Mesendoderm (in vitro differentiated cells): ENCODE results near the gene KCNN3.

Experiments
- DNase-seq: peaks from one replicate; pipeline ENCODE4 v3.0.0; 2013
- H2AK5ac ChIP-seq: 2 replicates; pipeline ENCODE4 v1.6.1; 2013; ENCODE audit warnings: low read length, inconsistent platforms
- H2BK120ac ChIP-seq: 2 replicates; pipeline ENCODE4 v1.6.1; 2013; ENCODE audit warnings: low read depth, mild to moderate bottlenecking, low read length, moderate library complexity, mixed read lengths
- H2BK15ac ChIP-seq: replicated peaks from 2 replicates; pipeline ENCODE4 v1.6.1; 2013; ENCODE audit warnings: low read depth, mild to moderate bottlenecking, moderate library complexity
- H2BK5ac ChIP-seq: 2 replicates; pipeline ENCODE4 v1.6.1; 2013; ENCODE audit warnings: low read length, inconsistent platforms
- H3K18ac ChIP-seq: 2 replicates; pipeline ENCODE4 v1.6.1; 2013; ENCODE audit warnings: mild to moderate bottlenecking, low read length, mixed read lengths
- H3K23ac ChIP-seq: one replicate; pipeline ENCODE4 v1.6.1; 2013; ENCODE audit warnings: low read length
- H3K27ac ChIP-seq: 2 replicates; pipeline ENCODE4 v1.5.1; 2013; ENCODE audit warnings: low read depth, mild to moderate bottlenecking, inconsistent platforms, low read length, moderate library complexity
- H3K27me3 ChIP-seq: 2 replicates; pipeline ENCODE4 v1.6.1; 2013; ENCODE audit warnings: low read length, control low read depth, mild to moderate bottlenecking, inconsistent platforms; ENCODE audit not compliant: insufficient read depth, poor library complexity
- H3K36me3 ChIP-seq: 2 replicates; pipeline ENCODE4 v1.6.1; 2013; ENCODE audit warnings: low read length, inconsistent platforms; ENCODE audit not compliant: control insufficient read depth, insufficient read depth
- H3K4ac ChIP-seq: one replicate; pipeline ENCODE4 v1.6.1; 2013; ENCODE audit warnings: low read depth, mild to moderate bottlenecking, low read length, moderate library complexity
- H3K4me1 ChIP-seq: 2 replicates; pipeline ENCODE4 v1.6.1; 2013; ENCODE audit warnings: low read depth, low read length, inconsistent platforms; ENCODE audit not compliant: control insufficient read depth
- H3K4me2 ChIP-seq: 2 replicates; pipeline ENCODE4 v1.6.1; 2013; ENCODE audit warnings: low read length
- H3K4me3 ChIP-seq: 2 replicates; pipeline ENCODE4 v1.5.1; 2013; ENCODE audit warnings: mild to moderate bottlenecking, low read length
- H3K56ac ChIP-seq: one replicate; pipeline ENCODE4 v1.6.1; 2013; ENCODE audit warnings: low read length
- H3K79me1 ChIP-seq: 2 replicates; pipeline ENCODE4 v1.6.1; 2013; ENCODE audit warnings: low read length, inconsistent platforms
- H3K79me2 ChIP-seq: 2 replicates; pipeline ENCODE4 v1.6.1; 2013; ENCODE audit warnings: mild to moderate bottlenecking, low read length; ENCODE audit not compliant: control insufficient read depth, insufficient read depth
- H3K9ac ChIP-seq: 2 replicates; pipeline ENCODE4 v1.6.1; 2013; ENCODE audit warnings: low read length, inconsistent platforms
- H4K5ac ChIP-seq: one replicate; pipeline ENCODE4 v1.6.1; 2013; ENCODE audit warnings: low read length
- H4K8ac ChIP-seq: one replicate; pipeline ENCODE4 v1.6.1; 2013; ENCODE audit warnings: low read depth, mild to moderate bottlenecking, control low read depth, low read length, moderate library complexity
- WGBS: extraction: QIAGEN DNeasy Blood & Tissue Kit; methylation state at CpG from one replicate; pipeline ENCODE4 v1.1.7; 2013; ENCODE audit warnings: low lambda C conversion rate, missing lambda C conversion rate; ENCODE audit not compliant: insufficient coverage; ENCODE audit errors: extremely low coverage; 5-methylcytosine and 5-hydroxymethylcytosine counted together

The KCNN3 gene

DNA sequence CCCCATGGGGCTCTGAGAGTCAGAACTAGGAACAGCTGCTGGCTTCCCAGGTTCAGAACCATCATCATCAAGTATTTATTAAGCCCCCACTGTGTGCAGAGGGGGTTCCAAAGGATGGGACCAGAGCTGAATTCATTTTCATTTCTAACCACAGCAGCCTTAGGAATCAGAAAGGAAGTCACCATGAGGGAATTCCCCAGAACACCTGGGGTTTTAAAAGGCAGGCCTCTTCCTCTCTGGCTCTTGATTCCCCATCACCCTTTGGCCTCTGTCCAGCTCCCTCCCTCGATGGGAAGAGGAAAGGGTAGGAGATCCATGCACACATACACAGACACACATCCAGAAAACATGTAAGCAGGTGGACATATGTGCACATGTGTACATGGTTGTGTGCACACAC, 1.3 kb upstream of the KCNN3 start:
- Histone ChIP-seq H4K5ac (no peak overlapping the region), H3K23ac (no peak overlapping the region), H2BK120ac (no peak overlapping the region), H3K9ac (no peak overlapping the region), H2BK5ac (no peak overlapping the region), H3K27ac (no peak overlapping the region), H3K4me3 (no peak overlapping the region), H2AK5ac (no peak overlapping the region), H3K4me2 (no peak overlapping the region), H3K18ac (no peak overlapping the region), H3K79me1 (no peaks in the 10 kb centered on the region), H3K27me3 (peaks cover 2% of the 10 kb centered on the region), H3K4ac (no peak overlapping the region), H4K8ac (no peak overlapping the region), H3K36me3 (no peaks in the 10 kb centered on the region), H3K56ac (no peak overlapping the region), H2BK15ac (no peak overlapping the region), H3K4me1 (no peaks in the 10 kb centered on the region), H3K79me2 (no peaks in the 10 kb centered on the region)
- no peak for DNase-seq
- no CpG with 5 or more reads among the region's 1 CpG for WGBS

DNA sequence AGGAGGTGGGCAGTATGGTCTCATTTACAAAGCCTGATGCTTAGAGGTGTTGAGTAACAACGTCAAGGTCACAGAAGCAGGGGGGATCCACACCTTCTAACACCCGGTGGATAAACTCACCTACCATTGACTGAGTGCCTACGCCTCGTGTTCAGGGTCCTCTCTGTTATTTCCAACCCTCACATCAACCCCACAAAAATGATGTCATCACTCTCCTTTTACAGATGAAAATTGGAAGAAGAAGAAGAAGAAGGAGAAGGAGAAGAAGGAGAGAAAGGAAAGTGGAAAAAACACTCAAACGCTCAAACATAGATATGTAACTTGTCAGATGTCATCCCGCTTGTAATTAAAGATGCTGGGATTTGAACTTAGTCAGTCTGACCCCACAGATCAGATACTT, 653 bp upstream of the KCNN3 start:
- DNase-seq = no peak
- no peak overlapping the region for H3K4me2 ChIP-seq
- H4K8ac ChIP-seq = no peak overlapping the region
- peaks cover 3% of the 10 kb centered on the region for H3K4me1 ChIP-seq
- H2BK5ac ChIP-seq = no peak overlapping the region
- H3K56ac ChIP-seq = no peak overlapping the region
- H3K27ac ChIP-seq = no peak overlapping the region
- H3K18ac ChIP-seq = no peak overlapping the region
- no peaks in the 10 kb centered on the region for H3K79me2 ChIP-seq
- no peak overlapping the region for H3K9ac ChIP-seq
- WGBS = no CpG with 5 or more reads among the region's 6 CpGs
- no peaks in the 10 kb centered on the region for H3K79me1 ChIP-seq
- H2BK15ac ChIP-seq = no peak overlapping the region
- no peak overlapping the region for H3K23ac ChIP-seq
- no peak overlapping the region for H4K5ac ChIP-seq
- H3K4ac ChIP-seq = no peak overlapping the region
- H3K27me3 ChIP-seq = peaks cover 2% of the 10 kb centered on the region
- H2AK5ac ChIP-seq = no peak overlapping the region
- H3K4me3 ChIP-seq = no peak overlapping the region
- H2BK120ac ChIP-seq = no peak overlapping the region
- H3K36me3 ChIP-seq = no peaks in the 10 kb centered on the region

- Histone ChIP-seq H3K4me1 (peaks cover 3% of the 10 kb centered on the region), H3K56ac (peak overlapping the region; percentile 6), H3K27me3 (peaks cover 2% of the 10 kb centered on the region), H3K27ac (no peak overlapping the region), H3K4me2 (peak overlapping the region; percentile 61), H4K5ac (no peak overlapping the region), H3K79me1 (no peaks in the 10 kb centered on the region), H2BK5ac (no peak overlapping the region), H2AK5ac (no peak overlapping the region), H3K79me2 (no peaks in the 10 kb centered on the region), H4K8ac (no peak overlapping the region), H3K9ac (peak overlapping the region; percentile 56), H3K4ac (no peak overlapping the region), H3K4me3 (no peak overlapping the region), H3K23ac (no peak overlapping the region), H2BK15ac (no peak overlapping the region), H3K36me3 (no peaks in the 10 kb centered on the region), H3K18ac (no peak overlapping the region), H2BK120ac (no peak overlapping the region)
- no peak for DNase-seq
- WGBS = no CpG with 5 or more reads among the region's 26 CpGs
Observed at GRCh38 chr1:154869351-154870114, 548 bp downstream of the KCNN3 start.

GRCh38 chr1:154867841-154868605, 2.1 kb downstream of the KCNN3 start:
- Histone ChIP-seq H2BK120ac (no peak overlapping the region), H3K27ac (no peak overlapping the region), H4K5ac (no peak overlapping the region), H3K23ac (no peak overlapping the region), H3K9ac (no peak overlapping the region), H3K4me3 (no peak overlapping the region), H3K27me3 (peaks cover 2% of the 10 kb centered on the region), H2BK15ac (no peak overlapping the region), H3K4ac (no peak overlapping the region), H2AK5ac (no peak overlapping the region), H3K4me2 (no peak overlapping the region), H3K4me1 (peaks cover 3% of the 10 kb centered on the region), H4K8ac (no peak overlapping the region), H3K36me3 (no peaks in the 10 kb centered on the region), H3K79me2 (no peaks in the 10 kb centered on the region), H3K79me1 (no peaks in the 10 kb centered on the region), H3K56ac (peak overlapping the region; percentile 53), H3K18ac (no peak overlapping the region), H2BK5ac (no peak overlapping the region)
- DNase-seq = no peak
- WGBS = no CpG with 5 or more reads among the region's 19 CpGs

- Histone ChIP-seq H3K79me1 (no peaks in the 10 kb centered on the region), H3K4ac (no peak overlapping the region), H2BK5ac (no peak overlapping the region), H3K27me3 (peaks cover 2% of the 10 kb centered on the region), H3K56ac (peak overlapping the region; percentile 36), H3K9ac (no peak overlapping the region), H2AK5ac (no peak overlapping the region), H3K79me2 (no peaks in the 10 kb centered on the region), H2BK120ac (no peak overlapping the region), H3K18ac (no peak overlapping the region), H3K27ac (no peak overlapping the region), H3K4me2 (no peak overlapping the region), H3K36me3 (no peaks in the 10 kb centered on the region), H3K23ac (no peak overlapping the region), H4K5ac (no peak overlapping the region), H3K4me3 (no peak overlapping the region), H3K4me1 (peaks cover 3% of the 10 kb centered on the region), H4K8ac (no peak overlapping the region), H2BK15ac (no peak overlapping the region)
- peak; percentile 69 for DNase-seq
- WGBS = no CpG with 5 or more reads among the region's 25 CpGs
Observed at GRCh38 chr1:154867064-154867825, 2.8 kb downstream of the KCNN3 start.
